Pancreas (tissue), 10 donors: ENCODE data around the gene PGM5. TPM values are rescaled to one million over a fixed set of nuclear protein-coding genes. Genes with fewer than 3 reads are reported as not detected.
A peak's percentile ranks its signal among the peaks of the same experiment; 100 is the strongest.

Experiments used
- ATAC-seq, 4 donors: fragments of 200-7000 bp; cut with Tn5 transposase; one replicate each; pipeline versions ENCODE4 v1.8.0 to v1.9.1; 2020; ENCODE audit warnings: mild to moderate bottlenecking in 4 of 4, moderate library complexity in 4 of 4
- DNase-seq, 6 donors: peaks; one replicate each; pipeline ENCODE4 v3.0.0-alpha.2; 2020
- FAIRE-seq: peaks from 2 replicates; lab custom pipeline; 2012; peaks lifted over from hg19 to GRCh38; lab: Jason Lieb, UNC
- H3K27ac ChIP-seq, 4 donors: fragments of 200-600 bp; sonication (generic); 1 replicate in 3 of 4; 2 replicates in 1 of 4; pipeline versions ENCODE4 v1.5.0 to v1.8.0; 2020
- H3K27me3 ChIP-seq, 4 donors: fragments of 200-600 bp; one replicate each; pipeline ENCODE4 v1.8.0; 2021
- H3K36me3 ChIP-seq, 3 donors: fragments of 200-600 bp; sonication (generic) in 1 of 3; one replicate each; pipeline versions ENCODE4 v1.5.0 to v1.8.0; 2020 to 2021
- H3K4me1 ChIP-seq, 3 donors: fragments of 200-600 bp; one replicate each; pipeline ENCODE4 v1.8.0; 2021
- H3K4me3 ChIP-seq, 4 donors: fragments of 200-600 bp; sonication (generic) in 2 of 4; one replicate each; pipeline versions ENCODE4 v1.5.0 to v1.8.0; 2020 to 2021
- H3K9me3 ChIP-seq, 4 donors: fragments of 200-600 bp; one replicate each; pipeline ENCODE4 v1.8.0; 2021
- WGBS, 2 donors: extraction: QIAGEN DNeasy Blood & Tissue Kit; methylation state at CpG; one replicate each; pipeline ENCODE4 v1.1.7; 2013; 5-methylcytosine and 5-hydroxymethylcytosine counted together
- intact Hi-C, 3 donors: fragments of 100-400 bp; cut with DNase I; formaldehyde crosslinking; loops; one replicate each; pipeline versions ENCODE4 v1.11.1 to v1.14.2; 2022
- polyA plus RNA-seq, 2 donors: library from polyadenylated mRNA; stranded (reverse); fragments of 200-250 nt; gene quantifications; one replicate each; pipeline ENCODE4 v1.2.3, GENCODE V29; 2013
- total RNA-seq, 6 donors: library from RNA; stranded (reverse); fragmentation: NEBNext Ultra II Directional in 4 of 6; extraction: Animal tissue kit (Norgen Biotek cat#: 25700) in 4 of 6; gene quantifications; one replicate each; pipeline versions ENCODE4 v1.2.1 to v1.2.4, GENCODE V29; 2021 to 2023
- TF ChIP-seq, protein P1 (sequence below), 4 donors: fragments of 200-600 bp; sonication (generic) in 3 of 4; IDR thresholded peaks; one replicate each; pipeline versions ENCODE4 v1.5.0 to v1.8.0; 2021; ENCODE audit warnings: antibody characterized with exemption in 4 of 4
- donor health status: healthy with polysubstance abuse.
- donor health status: DM: no; HTN: no; CAD: no; lungs with moderate emphysema.
- donor health status: DM: no; HTN: no; CAD: no.
- donor health status: control.
- donor health status: control.
- donor health status: Bipolar disorder and iron deficiency.
- donor health status: DM: yes; HTN: yes; CAD: no.
- donor health status: DM: no; HTN: no; CAD: no.
- donor health status: DM: no; HTN: no; CAD: no.
- donor health status: DM: yes; HTN: yes; CAD: no.

PGM5 gene
- total and polyA plus RNA-seq, 8 donors = 1.9 to 4.6 (median 2.3) TPM

DNA sequence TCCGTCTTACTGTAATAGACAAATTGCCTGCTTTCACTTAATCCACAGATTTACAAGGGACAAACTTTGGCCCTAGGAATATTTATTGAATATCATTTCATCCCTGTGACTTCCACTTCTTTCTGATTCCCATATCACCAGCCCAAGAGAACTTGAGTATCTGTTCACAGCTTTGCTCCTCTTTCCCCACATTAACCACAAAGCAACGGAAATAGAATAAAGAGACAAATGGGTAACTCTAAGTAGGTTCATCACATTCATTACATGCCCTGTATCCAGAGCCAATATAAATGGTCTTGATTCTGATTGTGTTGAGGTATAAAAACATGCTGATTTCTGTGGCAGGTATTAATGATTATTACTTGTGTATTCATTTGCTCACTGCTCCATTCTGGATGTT lies 142.4 kb downstream of the PGM5 start:
- WGBS, 2 donors = 82 to 85% methylated on average over 2 of the region's 2 CpGs
- Histone ChIP-seq H3K9me3 (no peaks in the 10 kb centered on the region), H3K27me3 (no peaks in the 10 kb centered on the region), H3K4me1 (no peaks in the 10 kb centered on the region), H3K27ac (no peak overlapping the region), H3K4me3 (no peak overlapping the region), H3K36me3 (no peaks in the 10 kb centered on the region)
- intact Hi-C loops = no loop called here
- FAIRE-seq (no peak), ATAC-seq (no peak), DNase-seq (no peak)
- TF ChIP-seq, protein P1, sequence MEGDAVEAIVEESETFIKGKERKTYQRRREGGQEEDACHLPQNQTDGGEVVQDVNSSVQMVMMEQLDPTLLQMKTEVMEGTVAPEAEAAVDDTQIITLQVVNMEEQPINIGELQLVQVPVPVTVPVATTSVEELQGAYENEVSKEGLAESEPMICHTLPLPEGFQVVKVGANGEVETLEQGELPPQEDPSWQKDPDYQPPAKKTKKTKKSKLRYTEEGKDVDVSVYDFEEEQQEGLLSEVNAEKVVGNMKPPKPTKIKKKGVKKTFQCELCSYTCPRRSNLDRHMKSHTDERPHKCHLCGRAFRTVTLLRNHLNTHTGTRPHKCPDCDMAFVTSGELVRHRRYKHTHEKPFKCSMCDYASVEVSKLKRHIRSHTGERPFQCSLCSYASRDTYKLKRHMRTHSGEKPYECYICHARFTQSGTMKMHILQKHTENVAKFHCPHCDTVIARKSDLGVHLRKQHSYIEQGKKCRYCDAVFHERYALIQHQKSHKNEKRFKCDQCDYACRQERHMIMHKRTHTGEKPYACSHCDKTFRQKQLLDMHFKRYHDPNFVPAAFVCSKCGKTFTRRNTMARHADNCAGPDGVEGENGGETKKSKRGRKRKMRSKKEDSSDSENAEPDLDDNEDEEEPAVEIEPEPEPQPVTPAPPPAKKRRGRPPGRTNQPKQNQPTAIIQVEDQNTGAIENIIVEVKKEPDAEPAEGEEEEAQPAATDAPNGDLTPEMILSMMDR (IDR thresholded peaks at IDR 0.05) = no peak

DNA sequence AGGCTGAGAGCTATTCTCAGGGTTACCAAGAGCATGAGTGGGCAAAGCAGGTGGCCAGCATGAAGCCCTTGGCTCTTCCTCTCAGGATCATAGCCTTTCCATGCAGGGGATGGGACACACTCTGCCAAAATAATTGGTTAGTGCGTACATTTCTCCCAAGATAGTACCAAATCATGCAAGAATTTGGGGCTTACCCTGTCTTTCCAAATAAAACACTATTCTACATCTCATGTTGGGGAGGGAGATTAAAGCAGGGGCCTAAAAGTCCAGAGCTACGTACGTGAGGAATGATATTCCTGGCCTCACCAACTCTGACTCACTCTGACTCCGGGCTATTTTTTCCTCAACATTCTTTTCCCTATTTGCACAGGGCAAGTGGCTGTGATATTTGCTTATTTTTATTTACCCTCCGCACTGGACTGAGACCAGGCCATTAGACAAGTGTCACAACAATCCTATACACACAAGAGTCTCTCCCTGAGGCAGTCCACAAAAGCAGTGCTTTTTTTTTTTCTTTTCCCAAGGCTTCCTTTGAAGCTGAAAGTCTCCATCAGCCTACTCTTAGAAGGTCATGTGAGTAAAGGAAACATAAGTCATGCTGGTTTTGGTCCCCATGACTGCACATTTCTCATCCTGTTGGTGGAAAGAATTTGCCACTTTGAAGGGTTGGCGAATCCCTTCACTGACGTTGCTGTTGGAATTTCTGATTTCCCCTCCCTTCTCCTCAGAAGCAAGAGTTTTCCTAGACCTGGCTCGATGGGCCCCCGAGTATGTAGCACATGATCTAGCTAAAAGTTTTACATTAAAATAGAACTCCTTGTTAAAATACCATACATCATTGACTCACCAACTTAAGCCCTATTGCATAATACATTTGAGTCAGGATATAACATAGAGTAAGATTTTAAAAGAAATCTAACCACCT lies 144.3 kb downstream of the PGM5 start:
- DNase-seq (no peak), FAIRE-seq (no peak), ATAC-seq (no peak)
- no peaks in the 10 kb centered on the region for H3K27me3 ChIP-seq
- no peaks in the 10 kb centered on the region for H3K9me3 ChIP-seq
- intact Hi-C loops = no loop called here
- TF ChIP-seq, protein P1 (IDR thresholded peaks at IDR 0.05) = no peak
- no peak overlapping the region for H3K4me3 ChIP-seq
- no peaks in the 10 kb centered on the region for H3K4me1 ChIP-seq
- H3K36me3 ChIP-seq = no peaks in the 10 kb centered on the region
- 70 to 77% methylated on average over 9 of the region's 9 CpGs for WGBS, 2 donors
- no peak overlapping the region for H3K27ac ChIP-seq

DNA sequence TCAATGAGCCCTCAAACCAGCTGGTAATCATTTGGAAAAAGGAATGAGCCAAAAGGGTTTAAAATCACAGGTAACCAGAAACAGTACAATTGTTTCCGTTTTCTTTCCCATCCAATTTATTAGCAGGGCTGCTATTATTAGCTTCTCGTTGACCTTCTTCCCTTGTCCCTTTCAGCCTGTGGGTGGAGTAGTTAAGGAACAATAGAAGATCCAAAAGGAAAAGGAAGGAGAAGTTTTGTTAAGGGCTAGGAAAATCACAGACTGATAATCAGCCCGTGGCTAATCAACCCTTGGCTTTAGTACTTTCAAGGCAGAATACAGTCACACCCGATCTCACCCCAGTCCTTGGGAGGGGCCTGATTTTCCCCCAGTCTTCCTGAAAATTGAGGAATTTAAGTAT lies 145.9 kb downstream of the PGM5 start:
- Histone ChIP-seq H3K4me3 (no peak overlapping the region), H3K9me3 (no peaks in the 10 kb centered on the region), H3K36me3 (no peaks in the 10 kb centered on the region), H3K27ac (no peak overlapping the region), H3K4me1 (no peaks in the 10 kb centered on the region), H3K27me3 (no peaks in the 10 kb centered on the region)
- intact Hi-C loops = no loop called here
- no peak for FAIRE-seq
- 56 to 68% methylated on average over 4 of the region's 4 CpGs for WGBS, 2 donors
- TF ChIP-seq, protein P1 (IDR thresholded peaks at IDR 0.05) = no peak
- no peak for ATAC-seq
- no peak for DNase-seq

DNA sequence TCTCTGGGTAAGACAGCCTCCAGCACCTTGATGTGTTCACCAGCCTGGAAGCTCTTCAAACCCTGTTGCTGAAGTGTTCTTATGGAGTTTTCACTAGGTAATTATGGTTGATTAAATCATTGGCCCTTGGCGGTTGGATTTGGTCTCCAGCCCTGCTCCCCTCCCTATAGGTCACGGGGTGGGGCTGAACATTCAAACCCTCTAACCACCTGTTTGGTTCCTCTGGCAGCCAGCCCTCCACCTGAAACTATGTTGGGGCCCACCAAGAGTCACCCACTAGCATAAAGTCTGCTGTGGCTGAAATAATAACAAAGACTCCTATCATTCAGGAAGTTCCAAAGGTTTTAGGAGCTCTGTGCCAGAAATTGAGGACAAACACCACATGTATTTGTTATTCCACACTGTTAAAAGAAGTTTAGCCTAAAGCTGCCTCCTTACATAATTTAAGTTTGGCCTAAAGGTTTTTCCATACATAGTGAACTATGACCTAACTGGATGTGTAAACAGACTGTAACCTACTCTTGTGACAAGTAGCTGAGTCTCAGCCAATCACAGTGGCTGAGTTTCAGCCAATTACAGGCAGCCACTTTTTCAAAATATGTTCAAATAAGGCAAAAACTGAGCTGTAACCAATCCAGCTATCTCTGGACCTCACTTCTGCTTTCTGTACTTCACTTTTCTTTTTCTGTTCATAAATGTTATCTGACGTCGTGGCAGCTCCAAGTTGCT lies 149.4 kb downstream of the PGM5 start:
- Histone ChIP-seq H3K9me3 (no peaks in the 10 kb centered on the region), H3K27ac (no peak overlapping the region), H3K27me3 (no peaks in the 10 kb centered on the region), H3K4me3 (no peak overlapping the region), H3K36me3 (no peaks in the 10 kb centered on the region), H3K4me1 (no peaks in the 10 kb centered on the region)
- TF ChIP-seq, protein P1 (IDR thresholded peaks at IDR 0.05) = no peak
- WGBS, 2 donors = 64 to 67% methylated on average over 4 of the region's 4 CpGs
- intact Hi-C loops = no loop called here
- FAIRE-seq (no peak), DNase-seq (no peak), ATAC-seq (peak in 3 of 4 donors; percentile 22 to 57 (median 32))
